GM10266 (cell line): Measurements from ENCODE around the gene MAL.

Experiments
- DNase-seq: peaks from one replicate; pipeline ENCODE4 v3.0.0; 2012; ENCODE audit errors: extremely low spot score
- CTCF ChIP-seq: IDR thresholded peaks from 2 replicates; pipeline ENCODE4 v1.5.1; 2012; ENCODE audit warnings: mild to moderate bottlenecking, low read depth; ENCODE audit not compliant: control insufficient read depth, insufficient read depth; ENCODE audit errors: missing control alignments

Gene MAL

GRCh38 chr2:94992360-94992759, 33.1 kb upstream of the MAL start:
- no peak for TF ChIP-seq CTCF
- DNase-seq = no peak

GRCh38 chr2:94993176-94994062, 32.1 kb upstream of the MAL start:
- no peak for TF ChIP-seq CTCF
- no peak for DNase-seq

GRCh38 chr2:94994063-94994913, 31.2 kb upstream of the MAL start:
- DNase-seq = no peak
- no peak for TF ChIP-seq CTCF

GRCh38 chr2:94994914-94995552, 30.5 kb upstream of the MAL start:
- DNase-seq = no peak
- no peak for TF ChIP-seq CTCF

GRCh38 chr2:94995553-94996304, 29.8 kb upstream of the MAL start:
- no peak for DNase-seq
- no peak for TF ChIP-seq CTCF

GRCh38 chr2:94996305-94997100, 29.0 kb upstream of the MAL start:
- no peak for DNase-seq

More at GRCh38 chr2:94996305-94997100, 29.0 kb upstream of the MAL start:
- TF ChIP-seq CTCF = no peak
